T-helper 22 cell (primary cell): ENCODE data around the gene MRPL23.

ENCODE experiments used
- DNase-seq: peaks from one replicate; pipeline ENCODE4 v3.0.0-alpha.2; 2020; ENCODE audit warnings: low read depth

The MRPL23 gene

DNA sequence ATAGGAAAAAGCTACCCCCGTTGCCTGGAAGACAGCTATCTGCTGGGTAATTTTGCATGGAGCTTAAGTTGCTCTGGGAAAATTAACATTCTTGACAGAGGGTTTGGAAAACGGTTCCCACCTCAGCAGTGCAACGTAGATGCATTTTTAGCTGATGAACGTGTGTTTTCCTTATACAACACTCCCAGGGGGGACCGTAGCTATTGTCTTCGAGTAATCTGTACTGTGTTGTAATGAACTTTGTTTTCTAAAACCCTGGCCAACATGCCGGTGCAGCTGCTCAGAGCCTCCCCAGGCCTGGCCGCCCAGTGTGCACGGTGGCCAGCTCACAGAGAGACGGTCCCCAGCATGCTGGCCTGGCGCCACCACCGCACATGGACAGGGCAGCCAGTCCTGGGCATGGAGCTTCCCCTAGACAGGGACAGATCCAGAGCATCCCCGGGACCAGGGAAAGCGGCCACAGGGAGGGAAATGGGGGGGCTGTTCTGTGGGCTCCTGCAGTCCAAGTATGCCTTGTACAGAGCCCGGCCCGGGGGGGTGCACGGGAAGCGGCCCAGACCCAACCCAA lies 25.5 kb upstream of the MRPL23 start:
- DNase-seq, result no peak

GRCh38 chr11:1922481-1923081 lies 24.6 kb upstream of the MRPL23 start:
- no peak for DNase-seq

- DNase-seq, result no peak
Measured at GRCh38 chr11:1923201-1923956, 23.8 kb upstream of the MRPL23 start.

DNA sequence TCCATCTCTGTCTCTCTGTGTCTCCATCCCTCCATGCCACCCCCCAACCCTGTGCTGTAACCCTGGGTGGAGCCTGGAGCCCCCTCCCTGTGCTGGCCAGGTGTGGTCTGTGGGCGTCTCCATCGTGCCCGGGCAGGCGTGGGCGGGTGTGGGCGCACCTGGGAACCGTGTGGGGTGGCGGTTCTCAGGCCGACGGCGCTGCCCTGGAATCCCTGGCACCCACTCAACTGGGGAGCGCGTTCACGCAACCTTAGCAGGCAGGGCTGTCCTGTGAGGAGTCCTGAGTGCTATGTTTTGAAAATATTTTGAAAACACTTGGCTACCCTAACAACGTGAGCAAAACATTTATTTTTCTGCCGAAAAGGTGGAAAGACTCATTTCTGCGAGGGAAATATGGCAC lies 23.0 kb upstream of the MRPL23 start:
- no peak for DNase-seq

- DNase-seq, result no peak
Measured at GRCh38 chr11:1924646-1925372, 22.3 kb upstream of the MRPL23 start.

GRCh38 chr11:1925373-1926155 lies 21.6 kb upstream of the MRPL23 start:
- no peak for DNase-seq

DNA sequence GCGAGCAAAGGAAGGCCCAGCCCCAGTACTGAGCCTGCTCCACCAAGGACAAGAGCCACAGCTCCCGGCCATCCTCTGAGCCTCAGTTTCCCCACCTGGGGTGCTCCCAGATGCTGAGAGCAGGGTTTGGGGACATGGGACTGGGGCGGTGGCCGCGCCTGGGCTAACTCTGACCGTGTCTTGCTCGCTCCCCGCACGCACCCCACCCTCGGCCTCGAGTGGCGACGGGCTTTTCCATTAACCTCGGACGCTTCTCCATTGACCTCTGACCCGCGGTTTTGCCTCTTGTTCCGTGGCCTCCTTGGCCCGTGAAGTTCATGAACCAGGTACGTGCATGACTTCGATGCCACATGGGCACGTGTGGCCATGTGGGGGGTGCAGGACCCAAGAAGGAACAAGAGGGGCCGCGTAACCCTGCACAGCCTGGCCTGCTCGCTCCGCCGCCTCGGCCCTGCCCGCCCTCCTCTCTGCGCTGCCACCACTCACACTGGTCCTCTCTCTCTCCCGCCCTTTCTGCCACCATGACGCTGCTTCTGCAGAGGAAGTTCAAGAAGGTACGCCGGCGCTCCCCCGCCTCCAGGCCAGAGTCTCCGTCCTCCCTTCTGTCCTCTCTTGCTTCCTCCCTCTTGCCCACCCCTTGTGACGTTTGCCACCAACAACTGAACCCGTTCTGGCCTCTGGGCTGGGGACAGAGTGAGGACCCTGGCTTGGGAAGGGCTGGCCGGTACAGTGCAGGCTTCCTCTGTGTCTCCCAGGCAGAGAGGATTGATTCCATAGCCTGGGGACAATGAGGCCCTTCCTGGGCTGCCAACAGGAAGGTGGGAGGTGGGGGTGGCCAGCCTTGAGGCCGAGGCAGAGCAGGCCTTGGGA lies 20.7 kb upstream of the MRPL23 start:
- no peak for DNase-seq

DNA sequence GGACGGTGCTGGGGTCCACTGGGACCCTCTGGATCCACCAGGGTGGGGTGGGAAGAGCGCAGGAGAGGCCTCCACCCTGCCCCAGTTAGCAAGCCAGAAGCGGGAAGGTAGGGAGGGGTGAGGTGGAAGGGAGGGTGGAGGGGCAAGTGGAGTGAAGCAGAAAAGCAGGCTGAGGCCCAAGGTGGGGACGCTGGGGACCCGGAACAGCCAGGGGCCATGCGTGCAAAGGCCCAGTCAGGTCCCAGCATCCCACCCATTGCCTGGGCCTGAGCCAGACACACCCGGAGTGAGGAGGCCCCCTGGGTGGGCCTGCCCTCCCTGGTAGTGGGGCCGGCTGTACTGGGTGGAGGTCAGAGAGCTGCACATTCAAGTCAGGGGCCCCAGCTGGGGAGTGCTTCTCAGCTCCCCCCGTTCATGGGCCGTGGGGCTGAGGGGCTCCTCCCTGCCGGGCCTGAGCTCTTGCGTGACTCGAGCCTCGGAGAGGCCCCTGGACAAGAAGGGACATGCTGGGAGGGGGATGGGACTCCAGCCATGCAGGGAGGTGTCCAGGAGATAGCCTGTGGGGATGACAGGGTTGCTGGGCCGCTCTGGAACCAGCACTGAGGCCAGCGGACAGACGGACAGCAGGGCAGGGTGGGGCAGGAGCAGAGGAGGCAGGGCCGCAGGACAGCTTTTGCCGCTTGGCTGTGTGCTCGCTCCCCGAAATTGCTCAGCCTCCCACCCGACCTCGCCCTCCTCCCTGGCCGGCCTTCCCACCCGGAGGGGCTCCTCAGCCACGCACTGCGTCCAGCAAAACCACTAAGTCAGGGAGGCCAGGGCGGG lies 19.9 kb upstream of the MRPL23 start:
- DNase-seq, result no peak

DNA sequence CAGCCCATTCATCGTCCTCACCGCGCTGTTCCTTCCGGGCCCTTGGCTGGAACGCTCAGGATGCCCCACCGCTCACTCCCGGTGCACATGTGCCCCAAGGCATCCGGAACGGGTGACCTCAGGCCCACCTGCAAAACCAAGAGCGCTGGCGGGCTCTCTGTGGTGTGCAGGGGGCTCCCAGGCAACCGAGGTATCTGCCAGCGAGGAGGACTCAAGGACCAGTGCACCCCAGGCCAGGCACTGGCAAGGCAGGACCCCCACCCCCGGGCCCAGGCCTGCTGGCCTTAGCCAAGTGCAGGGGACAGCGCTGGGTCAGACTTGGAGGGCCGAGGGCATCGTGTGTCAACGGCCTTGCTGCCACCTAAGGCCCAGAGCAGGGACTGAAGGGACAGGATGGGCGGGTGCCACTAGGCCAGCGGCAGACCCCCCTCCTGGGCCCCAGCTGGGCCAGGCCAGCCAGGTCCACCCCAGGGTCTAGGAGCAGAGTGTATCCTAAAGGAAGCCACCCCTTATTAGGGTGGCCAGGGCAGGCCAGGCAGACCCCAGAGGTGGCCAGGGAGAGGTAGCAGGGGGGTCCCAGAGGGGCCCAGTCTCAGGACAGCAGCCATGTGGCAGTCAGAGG lies 19.2 kb upstream of the MRPL23 start:
- no peak for DNase-seq

GRCh38 chr11:1928470-1928890 lies 18.7 kb upstream of the MRPL23 start:
- DNase-seq, result no peak

- no peak for DNase-seq
Measured at GRCh38 chr11:1928891-1929541, 18.1 kb upstream of the MRPL23 start.

- no peak for DNase-seq
Measured at GRCh38 chr11:1929621-1930461, 17.3 kb upstream of the MRPL23 start.

DNA sequence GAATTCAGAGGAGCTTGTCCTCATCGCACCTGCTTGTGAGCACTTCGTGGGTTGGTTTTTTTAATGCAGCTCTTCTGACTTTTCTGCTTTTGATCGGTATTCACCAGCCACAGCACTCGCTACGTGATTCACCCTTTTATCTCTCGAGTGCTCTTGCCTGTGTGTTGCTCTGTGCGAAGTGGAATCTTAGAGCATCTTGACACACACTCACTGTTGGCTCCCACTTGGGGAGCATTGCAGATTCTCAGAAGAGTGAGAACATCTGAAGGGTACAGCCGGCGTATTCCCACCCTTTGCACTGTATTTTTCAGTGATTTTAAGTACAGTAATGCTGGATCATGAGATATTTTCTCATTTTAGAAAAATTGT lies 16.7 kb upstream of the MRPL23 start:
- DNase-seq, result no peak

DNA sequence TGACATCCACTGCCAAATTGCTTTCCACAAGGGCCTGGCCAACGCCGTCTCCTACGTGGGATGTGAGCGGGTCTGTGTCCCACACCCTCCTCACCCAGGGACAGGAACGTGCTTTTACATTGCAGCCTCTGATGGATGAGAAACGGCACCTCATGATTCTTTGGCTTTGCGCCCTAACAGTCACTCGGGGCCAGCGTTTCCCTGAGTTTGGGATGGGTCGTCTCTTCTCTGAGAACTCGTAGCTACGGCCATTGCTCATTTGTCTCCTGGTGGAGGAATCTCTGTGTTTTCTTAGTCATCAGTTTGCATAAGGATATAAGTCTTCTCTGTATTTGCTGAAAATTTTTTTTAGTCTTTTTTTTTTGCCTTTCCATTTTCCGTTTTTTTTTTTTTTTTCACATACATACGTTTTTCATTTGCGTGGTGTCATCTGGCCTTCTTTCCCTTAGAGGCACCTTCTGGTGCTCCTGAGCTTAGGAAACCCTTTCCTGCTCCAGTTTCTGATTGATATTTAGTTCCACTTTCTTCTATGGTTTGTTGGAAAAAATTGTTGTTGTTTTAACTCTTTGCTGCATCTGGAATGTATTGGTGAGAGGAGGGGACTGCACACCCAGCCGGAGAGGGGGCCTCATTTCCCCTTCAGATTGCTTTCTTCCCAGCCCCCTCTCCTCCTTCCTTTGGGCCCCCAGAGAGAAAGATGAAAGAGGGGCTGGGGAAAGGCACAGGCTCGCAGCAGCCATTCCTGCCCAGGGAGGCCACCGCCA lies 15.6 kb upstream of the MRPL23 start:
- DNase-seq, result no peak

- DNase-seq, result no peak
Measured at GRCh38 chr11:1932105-1932480, 15.0 kb upstream of the MRPL23 start.

GRCh38 chr11:1932681-1933080 lies 14.5 kb upstream of the MRPL23 start:
- no peak for DNase-seq
